ENCODE measurements around the gene CD68.

The CD68 gene, protein sequence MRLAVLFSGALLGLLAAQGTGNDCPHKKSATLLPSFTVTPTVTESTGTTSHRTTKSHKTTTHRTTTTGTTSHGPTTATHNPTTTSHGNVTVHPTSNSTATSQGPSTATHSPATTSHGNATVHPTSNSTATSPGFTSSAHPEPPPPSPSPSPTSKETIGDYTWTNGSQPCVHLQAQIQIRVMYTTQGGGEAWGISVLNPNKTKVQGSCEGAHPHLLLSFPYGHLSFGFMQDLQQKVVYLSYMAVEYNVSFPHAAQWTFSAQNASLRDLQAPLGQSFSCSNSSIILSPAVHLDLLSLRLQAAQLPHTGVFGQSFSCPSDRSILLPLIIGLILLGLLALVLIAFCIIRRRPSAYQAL

DNA sequence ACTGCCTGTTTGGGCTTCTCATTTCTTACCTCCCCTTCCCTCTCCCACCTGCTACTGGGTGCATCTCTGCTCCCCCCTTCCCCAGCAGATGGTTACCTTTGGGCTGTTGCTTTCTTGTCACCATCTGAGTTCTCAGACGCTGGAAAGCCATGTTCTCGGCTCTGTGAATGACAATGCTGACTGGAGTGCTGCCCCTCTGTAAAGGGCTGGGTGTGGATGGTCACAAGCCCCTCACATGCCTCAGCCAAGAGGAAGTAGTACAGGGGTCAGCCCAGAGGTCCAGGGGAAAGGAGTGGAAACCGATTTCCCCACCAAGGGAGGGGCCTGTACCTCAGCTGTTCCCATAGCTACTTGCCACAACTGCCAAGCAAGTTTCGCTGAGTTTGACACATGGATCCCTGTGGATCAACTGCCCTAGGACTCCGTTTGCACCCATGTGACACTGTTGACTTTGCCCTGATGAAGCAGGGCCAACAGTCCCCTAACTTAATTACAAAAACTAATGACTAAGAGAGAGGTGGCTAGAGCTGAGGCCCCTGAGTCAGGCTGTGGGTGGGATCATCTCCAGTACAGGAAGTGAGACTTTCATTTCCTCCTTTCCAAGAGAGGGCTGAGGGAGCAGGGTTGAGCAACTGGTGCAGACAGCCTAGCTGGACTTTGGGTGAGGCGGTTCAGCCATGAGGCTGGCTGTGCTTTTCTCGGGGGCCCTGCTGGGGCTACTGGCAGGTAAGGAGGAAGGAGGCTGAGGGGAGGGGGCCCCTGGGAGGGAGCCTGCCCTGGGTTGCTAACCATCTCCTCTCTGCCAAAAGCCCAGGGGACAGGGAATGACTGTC is at the start of gene CD68:
TSS of gene CD68 (plus strand) at position 638 of the 833 bp plus-strand sequence. CDS start at position 678, 40 bp downstream.
- peak; percentile 78 for DNase-seq (ENCODE audit: low spot score)

DNA sequence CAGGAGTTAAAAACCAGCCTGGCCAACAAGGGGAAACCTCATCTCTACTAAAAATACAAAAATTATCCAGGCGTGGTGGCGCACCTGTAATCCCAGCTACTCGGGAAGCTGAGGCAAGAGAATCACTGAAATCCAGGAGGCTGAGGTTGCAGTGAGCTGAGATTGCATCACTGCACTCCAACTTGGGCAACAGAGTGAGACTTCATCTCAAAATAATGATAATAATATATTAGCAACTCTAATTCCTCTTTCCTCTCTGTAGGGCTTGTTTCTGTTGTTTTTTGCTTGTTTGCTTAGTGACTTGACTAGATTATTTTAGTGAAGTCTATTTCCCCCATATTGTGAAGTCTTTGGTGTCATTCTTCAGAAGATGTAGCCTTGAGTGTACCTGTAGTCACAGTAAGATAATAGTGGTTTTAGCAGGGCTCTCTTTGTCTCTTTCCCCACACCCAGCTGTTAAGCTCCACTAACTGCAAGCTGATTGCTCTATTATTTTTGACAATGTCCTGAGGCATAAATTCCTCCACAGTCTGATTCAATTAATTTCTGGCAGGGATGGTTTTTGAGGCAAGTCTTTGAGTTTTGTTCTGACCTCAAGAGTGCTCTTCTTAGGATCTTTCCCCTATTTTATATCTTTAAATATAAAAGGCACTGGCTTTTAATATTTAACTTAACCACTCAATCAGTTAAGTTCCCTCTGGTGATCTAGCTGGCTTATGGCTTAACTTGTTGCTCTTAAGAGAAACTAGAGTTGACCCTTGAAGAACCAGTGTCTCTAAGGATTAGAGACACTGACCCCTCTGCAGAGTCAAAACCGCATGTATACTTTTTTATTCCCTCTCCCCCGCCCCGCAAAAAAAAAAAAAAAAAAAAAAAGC is 49.2 kb upstream of the CD68 start:
- DNase-seq (ENCODE audit: low spot score), result no peak

DNA sequence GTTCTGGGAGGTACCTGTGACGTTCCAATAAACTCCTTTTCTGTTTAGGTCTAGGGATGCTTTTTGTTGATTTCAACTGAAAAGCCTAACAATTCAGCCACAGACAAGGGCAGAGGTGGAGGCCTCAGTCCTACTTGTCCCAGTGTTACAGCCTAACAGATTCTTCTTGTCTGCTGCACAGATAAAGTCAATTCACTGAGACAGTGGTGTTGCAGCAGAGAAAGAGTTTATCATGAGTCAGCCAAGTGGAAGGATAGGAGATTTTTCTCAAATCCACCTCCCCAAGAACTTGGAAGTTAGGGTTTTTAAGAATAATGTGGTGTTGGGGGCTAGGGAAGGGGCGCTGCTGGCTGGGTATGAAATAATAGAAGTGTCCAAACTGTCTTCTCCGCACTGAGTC is 41.4 kb upstream of the CD68 start:
- no peak for DNase-seq (ENCODE audit: low spot score)

DNA sequence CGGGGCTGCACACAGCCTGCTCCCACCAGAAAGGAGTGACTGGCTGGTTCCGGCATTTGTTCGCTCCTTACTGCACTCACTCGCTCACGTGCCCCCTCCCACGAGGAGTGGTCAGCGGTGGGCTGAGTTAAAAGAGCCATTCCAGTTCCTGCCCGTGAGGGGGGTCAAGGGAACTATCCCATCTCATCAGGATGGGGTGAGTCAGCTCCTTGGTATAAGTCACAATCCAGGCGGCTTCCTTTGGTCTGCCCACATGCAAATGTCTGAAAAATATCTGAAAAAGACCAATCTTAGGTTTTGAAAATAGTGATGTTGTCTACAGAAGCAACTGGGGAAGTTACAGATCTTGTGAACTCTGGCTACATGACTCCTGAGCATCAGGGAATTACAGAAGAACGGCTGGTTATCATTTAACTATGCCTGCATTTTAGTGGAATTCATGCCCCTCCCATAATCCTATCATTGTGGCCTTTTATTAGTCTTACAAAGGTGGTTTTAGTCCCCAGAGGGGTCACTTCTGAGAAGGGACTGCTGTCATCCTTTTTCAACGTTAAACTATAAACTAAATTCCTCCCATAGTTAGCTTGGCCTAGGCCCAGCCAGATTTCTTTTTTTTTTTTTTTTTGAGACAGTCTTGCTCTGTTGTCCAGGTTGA is 40.4 kb upstream of the CD68 start:
- no peak for DNase-seq (ENCODE audit: low spot score)

DNA sequence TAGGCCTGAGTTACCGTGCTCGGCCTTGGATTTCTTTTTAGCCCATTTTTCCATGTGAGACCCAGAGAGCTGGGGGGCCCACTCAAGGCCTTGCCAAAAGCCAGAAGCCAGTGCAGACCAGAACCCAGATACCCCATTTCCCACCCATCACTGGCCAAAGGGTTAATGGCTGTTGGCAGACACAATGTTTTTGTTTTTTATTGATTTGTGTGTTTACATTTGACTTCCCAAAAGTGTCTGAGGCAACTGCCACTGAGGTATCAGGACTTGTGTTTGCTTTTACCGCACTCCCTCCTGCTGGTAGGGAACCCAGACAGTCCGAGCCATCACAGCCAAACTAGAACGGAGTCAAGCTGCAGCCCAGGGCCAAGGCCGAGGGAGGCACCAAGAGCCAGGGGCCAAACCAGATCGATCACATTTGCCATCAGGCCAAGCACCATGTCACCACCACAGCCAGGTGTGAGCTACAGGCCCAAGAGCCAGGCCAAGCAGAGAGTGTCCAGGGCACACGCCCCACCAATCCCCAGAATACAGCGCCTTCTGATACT is 38.3 kb upstream of the CD68 start:
- DNase-seq (ENCODE audit: low spot score), result no peak

DNA sequence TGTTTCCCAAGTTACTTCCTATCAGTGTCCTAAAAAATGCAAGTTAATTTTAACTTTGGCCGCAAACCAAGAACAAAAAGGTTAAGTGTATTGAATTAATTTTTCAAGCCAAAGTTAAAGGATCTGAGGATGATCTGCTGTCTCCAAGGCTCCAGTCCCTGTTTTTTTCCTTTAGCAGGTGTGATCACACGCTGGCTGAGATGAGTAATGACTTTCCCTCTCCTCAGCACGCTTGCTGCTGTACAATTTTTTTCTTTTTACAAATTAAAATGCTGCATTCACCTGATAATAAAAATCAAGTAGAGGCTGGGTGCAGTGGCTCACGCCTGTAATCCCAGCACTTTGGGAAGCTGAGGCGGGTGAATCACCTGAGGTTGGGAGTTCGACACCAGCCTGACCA is 34.5 kb upstream of the CD68 start:
- no peak for DNase-seq (ENCODE audit: low spot score)

DNA sequence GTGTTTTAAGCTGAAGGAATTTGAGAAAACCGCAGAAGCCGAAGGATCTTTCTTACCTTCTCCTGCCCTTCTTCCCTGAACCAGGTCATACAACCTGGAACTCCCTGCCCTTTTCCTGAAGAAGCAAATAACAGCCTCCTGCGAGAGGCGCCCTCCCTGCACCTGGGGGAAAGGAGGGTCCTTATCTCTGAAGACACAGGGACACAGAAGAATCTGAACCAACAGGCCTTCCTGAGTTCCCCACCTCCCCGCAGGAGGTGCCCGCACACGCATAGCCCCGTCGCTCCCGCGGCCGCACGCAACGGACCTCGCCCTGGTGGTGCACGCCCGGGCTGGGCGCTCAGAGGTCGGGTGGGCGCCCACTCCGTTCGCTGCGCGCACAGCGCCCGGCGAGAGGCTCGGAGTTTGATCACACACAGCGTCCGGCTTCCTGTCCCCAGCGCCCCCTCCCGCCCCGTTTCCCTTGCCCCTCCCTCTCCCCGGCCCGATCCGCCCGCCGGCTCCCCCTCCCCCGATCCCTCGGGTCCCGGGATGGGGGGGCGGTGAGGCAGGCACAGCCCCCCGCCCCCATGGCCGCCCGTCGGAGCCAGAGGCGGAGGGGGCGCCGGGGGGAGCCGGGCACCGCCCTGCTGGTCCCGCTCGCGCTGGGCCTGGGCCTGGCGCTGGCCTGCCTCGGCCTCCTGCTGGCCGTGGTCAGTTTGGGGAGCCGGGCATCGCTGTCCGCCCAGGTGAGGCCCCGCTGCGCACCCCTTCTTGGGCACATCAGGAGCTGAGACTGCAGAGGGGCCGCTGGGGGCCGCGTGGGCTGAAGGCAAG is 30.6 kb upstream of the CD68 start, which contains the start of gene TNFSF12:
TSS of gene TNFSF12 (plus strand) at position 474 of the 816 bp plus-strand sequence. CDS start at position 570, 96 bp downstream.
- DNase-seq (ENCODE audit: low spot score), result no peak

DNA sequence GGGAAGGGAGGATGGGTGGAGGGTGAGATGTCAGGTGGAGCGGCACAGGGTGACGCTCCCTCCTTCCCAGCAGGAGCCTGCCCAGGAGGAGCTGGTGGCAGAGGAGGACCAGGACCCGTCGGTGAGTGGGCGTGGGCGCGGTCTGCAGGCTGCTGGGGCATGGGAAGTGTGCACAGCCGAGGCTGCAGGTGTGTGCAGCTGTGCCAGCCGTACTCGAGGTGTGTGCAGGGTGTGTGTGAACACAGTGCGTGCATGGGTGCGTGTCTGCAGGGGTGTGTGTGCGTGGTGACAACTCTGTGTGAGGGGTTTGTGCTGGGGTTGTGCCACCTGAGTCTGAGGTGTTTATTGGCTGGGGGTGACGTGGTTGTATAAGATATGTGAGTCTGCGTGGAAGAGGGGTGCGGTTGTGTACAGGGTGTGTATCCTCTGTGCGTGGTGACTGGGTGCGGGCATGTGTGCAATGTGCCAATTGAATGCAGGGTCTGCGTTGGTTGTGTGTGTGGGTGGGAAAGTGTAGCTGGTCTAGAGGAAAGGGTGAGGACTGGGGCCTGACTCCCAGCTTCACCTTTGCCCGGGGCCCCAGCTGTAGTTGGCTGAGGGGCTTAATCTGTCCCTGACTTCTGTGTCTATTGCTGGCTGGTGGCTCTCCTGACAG is 29.9 kb upstream of the CD68 start:
- no peak for DNase-seq (ENCODE audit: low spot score)

DNA sequence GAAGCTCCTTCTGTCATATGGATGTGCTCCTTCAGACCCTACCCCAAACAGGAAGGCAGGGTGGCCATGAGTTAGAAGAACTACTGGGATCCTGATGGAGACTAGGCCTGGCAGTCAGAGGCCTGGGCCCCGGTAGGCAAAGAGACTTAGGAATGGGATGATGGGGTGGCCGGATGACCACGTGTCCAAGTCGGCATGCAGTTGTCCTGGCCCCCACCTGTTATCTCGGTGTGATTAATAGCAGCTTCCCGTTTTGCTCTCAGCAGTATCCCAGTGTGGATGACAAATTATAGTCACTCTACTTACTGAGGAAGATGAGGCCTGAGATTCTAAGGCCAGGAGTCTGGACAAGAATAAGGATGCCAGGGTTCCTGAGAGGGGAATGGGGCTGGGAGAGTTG is 29.1 kb upstream of the CD68 start:
- DNase-seq (ENCODE audit: low spot score), result no peak

DNA sequence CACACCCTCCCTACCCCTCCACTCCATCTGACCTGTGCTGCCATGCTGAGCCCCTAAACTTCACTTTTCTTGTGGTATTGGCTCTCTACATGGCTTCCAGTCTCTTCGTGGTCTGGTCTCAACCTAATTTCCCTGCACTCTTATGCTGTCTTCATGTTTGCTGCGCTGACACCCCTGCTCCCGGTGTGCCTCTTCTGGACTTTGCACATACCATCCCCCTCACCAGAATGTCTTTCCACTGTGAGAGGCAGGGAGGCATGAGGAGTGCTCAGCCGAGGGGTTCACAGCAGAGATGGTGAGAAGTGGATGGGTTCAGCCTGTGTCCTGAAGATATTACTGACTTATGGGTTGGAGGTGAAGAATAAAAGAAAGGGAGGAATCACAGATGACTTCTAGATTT is 28.0 kb upstream of the CD68 start:
- DNase-seq (ENCODE audit: low spot score), result no peak

DNA sequence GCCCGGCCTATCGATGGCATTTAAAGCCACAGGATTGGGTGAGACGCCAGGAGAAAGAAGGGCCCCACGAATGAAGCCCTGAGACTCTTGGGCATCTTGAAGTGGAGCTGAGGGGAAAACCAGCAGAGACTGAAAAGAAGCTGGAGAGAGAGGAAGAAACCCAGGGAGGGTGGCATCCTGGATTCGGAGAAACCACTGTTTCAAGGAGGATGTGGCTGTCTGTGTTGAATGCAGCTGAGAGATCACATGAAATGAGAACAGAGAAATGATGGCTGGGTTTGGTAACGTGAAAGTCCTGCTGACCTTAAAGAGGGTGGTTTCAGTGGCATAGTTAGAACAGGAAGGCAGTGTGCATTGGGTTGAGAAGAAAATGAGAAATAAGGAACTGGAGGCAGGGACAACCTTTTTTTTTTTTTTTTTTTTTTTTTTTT is 26.8 kb upstream of the CD68 start:
- no peak for DNase-seq (ENCODE audit: low spot score)

DNA sequence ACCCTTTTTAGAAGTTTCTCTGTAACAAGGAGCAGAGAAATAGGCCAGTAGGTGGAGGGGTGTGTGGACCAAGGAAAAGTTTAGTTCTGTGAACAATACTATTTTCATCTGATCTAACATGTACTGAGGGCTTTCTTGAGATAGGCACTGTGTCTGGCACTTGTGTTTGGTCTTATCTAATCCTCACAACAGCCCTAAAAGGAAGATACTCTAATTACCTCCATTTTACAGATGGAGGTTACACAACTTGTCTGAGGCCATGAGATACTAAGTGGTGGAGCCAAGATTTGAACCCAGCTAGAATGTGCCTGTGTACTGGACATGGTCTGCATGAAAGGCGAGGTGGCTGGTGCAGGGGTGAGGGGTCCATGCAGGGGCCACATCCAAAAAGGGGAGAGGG is 26.1 kb upstream of the CD68 start:
- DNase-seq (ENCODE audit: low spot score), result no peak

DNA sequence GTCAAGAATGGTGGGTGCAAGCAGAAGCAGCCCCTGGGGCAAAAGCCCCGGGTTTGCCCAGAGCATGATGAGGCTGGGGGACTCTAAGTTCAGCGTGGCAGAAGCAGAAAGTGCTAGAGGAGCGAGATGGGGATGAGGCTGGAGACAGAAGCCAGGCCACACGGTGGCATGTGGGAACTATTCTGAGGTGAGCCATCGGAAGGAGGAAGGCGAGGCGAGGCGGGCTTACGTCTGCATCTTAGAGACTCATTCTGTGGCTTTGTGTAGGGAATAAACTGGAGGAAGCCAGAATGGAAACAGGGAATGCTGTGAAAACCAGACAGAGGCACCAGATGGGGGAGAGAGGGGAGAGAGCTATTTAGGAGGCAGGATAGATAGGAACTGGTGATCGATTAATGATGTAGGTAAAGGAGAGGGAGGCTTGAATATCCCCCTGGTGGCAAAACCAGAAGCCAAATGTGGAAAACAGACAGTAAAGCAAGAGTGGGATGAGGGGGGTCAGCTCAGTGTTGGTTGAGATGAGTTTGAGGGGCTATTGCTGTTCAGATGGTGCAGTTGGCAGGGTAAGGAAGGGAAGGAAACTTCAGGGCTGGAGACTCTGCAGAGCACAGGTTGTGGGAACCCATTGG is 24.0 kb upstream of the CD68 start:
- DNase-seq (ENCODE audit: low spot score), result no peak

DNA sequence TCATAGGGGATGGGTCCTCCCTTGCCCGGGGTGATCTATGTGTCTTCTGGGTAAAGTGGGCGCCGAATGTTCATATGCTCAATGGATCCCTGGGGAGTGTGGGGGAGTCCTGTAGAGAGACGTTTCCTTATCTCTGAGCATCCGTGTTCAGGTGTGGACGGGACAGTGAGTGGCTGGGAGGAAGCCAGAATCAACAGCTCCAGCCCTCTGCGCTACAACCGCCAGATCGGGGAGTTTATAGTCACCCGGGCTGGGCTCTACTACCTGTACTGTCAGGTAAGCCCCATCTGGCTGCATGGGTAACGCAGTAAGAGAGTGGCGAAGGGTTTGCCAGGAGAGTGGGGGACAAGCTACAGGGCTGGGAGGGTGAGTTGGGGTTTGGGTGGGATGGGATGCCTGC is 22.8 kb upstream of the CD68 start:
- DNase-seq (ENCODE audit: low spot score), result no peak

DNA sequence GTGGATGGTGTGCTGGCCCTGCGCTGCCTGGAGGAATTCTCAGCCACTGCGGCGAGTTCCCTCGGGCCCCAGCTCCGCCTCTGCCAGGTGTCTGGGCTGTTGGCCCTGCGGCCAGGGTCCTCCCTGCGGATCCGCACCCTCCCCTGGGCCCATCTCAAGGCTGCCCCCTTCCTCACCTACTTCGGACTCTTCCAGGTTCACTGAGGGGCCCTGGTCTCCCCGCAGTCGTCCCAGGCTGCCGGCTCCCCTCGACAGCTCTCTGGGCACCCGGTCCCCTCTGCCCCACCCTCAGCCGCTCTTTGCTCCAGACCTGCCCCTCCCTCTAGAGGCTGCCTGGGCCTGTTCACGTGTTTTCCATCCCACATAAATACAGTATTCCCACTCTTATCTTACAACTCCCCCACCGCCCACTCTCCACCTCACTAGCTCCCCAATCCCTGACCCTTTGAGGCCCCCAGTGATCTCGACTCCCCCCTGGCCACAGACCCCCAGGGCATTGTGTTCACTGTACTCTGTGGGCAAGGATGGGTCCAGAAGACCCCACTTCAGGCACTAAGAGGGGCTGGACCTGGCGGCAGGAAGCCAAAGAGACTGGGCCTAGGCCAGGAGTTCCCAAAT is 22.2 kb upstream of the CD68 start:
- DNase-seq (ENCODE audit: low spot score), result no peak

DNA sequence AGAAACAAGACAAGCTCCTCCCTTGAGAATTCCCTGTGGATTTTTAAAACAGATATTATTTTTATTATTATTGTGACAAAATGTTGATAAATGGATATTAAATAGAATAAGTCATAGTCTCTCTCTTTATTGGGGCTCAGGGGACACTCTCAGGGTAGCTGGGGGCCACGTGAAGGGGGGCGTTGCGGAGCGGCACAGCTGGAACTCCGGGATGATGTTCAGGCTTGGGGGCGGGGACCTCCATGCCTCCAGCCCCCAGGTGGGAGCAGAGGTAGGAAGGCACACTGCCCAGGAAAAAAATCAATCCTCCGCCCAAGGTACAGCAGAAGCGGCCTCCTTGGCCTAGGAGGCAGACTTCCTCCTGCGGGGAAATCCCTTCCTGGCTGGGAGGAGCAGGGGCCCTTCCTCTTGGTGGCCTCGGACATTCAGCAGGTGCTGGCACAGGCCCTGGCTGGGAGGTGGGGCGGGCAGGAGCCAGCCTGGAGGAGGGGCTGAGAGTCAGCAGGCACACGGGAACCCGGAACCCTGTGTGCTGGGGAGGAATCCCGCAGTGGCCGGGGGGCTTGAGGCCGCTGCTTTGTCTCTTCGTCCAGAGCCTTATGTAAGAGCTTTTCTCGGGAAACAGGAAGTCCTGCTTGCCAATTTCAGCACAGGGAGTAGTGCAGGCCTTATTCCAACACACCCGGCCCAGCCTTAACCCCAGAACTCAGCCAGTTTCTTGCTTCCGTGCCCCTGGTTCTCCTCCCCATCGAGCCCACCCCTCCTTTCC is 21.5 kb upstream of the CD68 start:
- DNase-seq (ENCODE audit: low spot score), result no peak

DNA sequence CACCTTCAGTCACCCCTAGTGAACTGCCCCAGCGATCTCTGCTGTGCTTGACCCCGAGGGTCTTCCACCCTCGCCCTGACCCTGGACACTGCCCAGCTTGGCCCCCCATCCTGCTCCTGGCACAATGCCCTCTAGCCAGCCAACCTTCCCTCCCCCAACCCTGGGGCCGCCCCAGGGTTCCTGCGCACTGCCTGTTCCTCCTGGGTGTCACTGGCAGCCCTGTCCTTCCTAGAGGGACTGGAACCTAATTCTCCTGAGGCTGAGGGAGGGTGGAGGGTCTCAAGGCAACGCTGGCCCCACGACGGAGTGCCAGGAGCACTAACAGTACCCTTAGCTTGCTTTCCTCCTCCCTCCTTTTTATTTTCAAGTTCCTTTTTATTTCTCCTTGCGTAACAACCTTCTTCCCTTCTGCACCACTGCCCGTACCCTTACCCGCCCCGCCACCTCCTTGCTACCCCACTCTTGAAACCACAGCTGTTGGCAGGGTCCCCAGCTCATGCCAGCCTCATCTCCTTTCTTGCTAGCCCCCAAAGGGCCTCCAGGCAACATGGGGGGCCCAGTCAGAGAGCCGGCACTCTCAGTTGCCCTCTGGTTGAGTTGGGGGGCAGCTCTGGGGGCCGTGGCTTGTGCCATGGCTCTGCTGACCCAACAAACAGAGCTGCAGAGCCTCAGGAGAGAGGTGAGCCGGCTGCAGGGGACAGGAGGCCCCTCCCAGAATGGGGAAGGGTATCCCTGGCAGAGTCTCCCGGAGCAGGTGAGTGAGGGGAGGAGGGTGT is 20.7 kb upstream of the CD68 start, which contains the start of gene TNFSF13:
TSS of gene TNFSF13 (plus strand) at position 207 of the 776 bp plus-strand sequence. CDS start at position 497, 290 bp downstream.
- DNase-seq (ENCODE audit: low spot score), result no peak

Data from COLO829 (cell line).